NT2/D1 (cell line): ENCODE measurements around the gene KCNG2.

Experiments
- DNase-seq: peaks from one replicate; pipeline ENCODE4 v3.0.0-alpha.2; 2011; ENCODE audit warnings: low read depth, low spot score
- H3K27me3 ChIP-seq: 2 replicates; pipeline ENCODE4 v1.6.0; 2011; ENCODE audit warnings: mild to moderate bottlenecking; ENCODE audit not compliant: insufficient read length, insufficient read depth
- H3K36me3 ChIP-seq: 2 replicates; pipeline ENCODE4 v1.6.1; 2011; ENCODE audit warnings: mild to moderate bottlenecking, low read length, mixed read lengths; ENCODE audit not compliant: insufficient read depth, insufficient read length
- H3K4me1 ChIP-seq: 2 replicates; pipeline ENCODE4 v1.5.1; 2011; ENCODE audit not compliant: insufficient read depth, insufficient read length
- H3K4me3 ChIP-seq: 2 replicates; pipeline ENCODE4 v1.5.1; 2011; ENCODE audit warnings: low read depth; ENCODE audit not compliant: insufficient read length
- H3K9ac ChIP-seq: 2 replicates; pipeline ENCODE4 v1.6.0; 2011; ENCODE audit warnings: low read depth; ENCODE audit not compliant: insufficient read length
- H3K9me3 ChIP-seq: 2 replicates; pipeline ENCODE4 v1.5.1; 2011; ENCODE audit warnings: mild to moderate bottlenecking, low read length; ENCODE audit not compliant: insufficient read depth
- SUZ12 ChIP-seq: IDR thresholded peaks from 2 replicates; pipeline ENCODE4 v1.6.1; 2011; ENCODE audit not compliant: insufficient read length, insufficient read depth; ENCODE audit errors: extremely low read depth
- YY1 ChIP-seq: IDR thresholded peaks from 2 replicates; pipeline ENCODE4 v1.6.1; 2011; ENCODE audit not compliant: insufficient read length, insufficient read depth
- ZNF274 ChIP-seq: IDR thresholded peaks from 2 replicates; pipeline ENCODE4 v1.6.1; 2011; ENCODE audit warnings: mild to moderate bottlenecking, low read depth, low read length

Gene KCNG2

GRCh38 chr18:79776674-79777073, 21.1 kb upstream of the KCNG2 start:
- Histone ChIP-seq H3K9ac (no peak overlapping the region), H3K4me3 (no peak overlapping the region), H3K27me3 (peaks cover 3% of the 10 kb centered on the region), H3K36me3 (no peaks in the 10 kb centered on the region), H3K4me1 (peaks cover 7% of the 10 kb centered on the region), H3K9me3 (no peaks in the 10 kb centered on the region)
- no peak for DNase-seq
- no peak for TF ChIP-seq SUZ12
- TF ChIP-seq YY1 = no peak
- no peak for TF ChIP-seq ZNF274

- H3K27me3 ChIP-seq = peaks cover 3% of the 10 kb centered on the region
- H3K4me3 ChIP-seq = no peak overlapping the region
- DNase-seq = no peak
- H3K4me1 ChIP-seq = peaks cover 2% of the 10 kb centered on the region
- no peaks in the 10 kb centered on the region for H3K9me3 ChIP-seq
- TF ChIP-seq SUZ12 (no peak), ZNF274 (no peak), YY1 (no peak)
- H3K9ac ChIP-seq = no peak overlapping the region
- no peaks in the 10 kb centered on the region for H3K36me3 ChIP-seq
Measured at GRCh38 chr18:79778291-79778791, 19.4 kb upstream of the KCNG2 start.

- DNase-seq = no peak
- Histone ChIP-seq H3K9me3 (no peaks in the 10 kb centered on the region), H3K9ac (no peak overlapping the region), H3K4me3 (no peak overlapping the region), H3K27me3 (peaks cover 5% of the 10 kb centered on the region), H3K4me1 (peaks cover 2% of the 10 kb centered on the region), H3K36me3 (no peaks in the 10 kb centered on the region)
- TF ChIP-seq ZNF274 (no peak), YY1 (no peak), SUZ12 (no peak)
Measured at GRCh38 chr18:79779021-79779699, 18.6 kb upstream of the KCNG2 start.

GRCh38 chr18:79779700-79780190, 18.0 kb upstream of the KCNG2 start:
- peaks cover 8% of the 10 kb centered on the region for H3K27me3 ChIP-seq
- H3K9me3 ChIP-seq = no peaks in the 10 kb centered on the region
- no peak overlapping the region for H3K4me3 ChIP-seq
- H3K4me1 ChIP-seq = peaks cover 2% of the 10 kb centered on the region
- TF ChIP-seq SUZ12 (no peak), YY1 (no peak), ZNF274 (no peak)
- no peak overlapping the region for H3K9ac ChIP-seq
- no peak for DNase-seq
- H3K36me3 ChIP-seq = no peaks in the 10 kb centered on the region

- Histone ChIP-seq H3K4me3 (no peak overlapping the region), H3K36me3 (no peaks in the 10 kb centered on the region), H3K9me3 (no peaks in the 10 kb centered on the region), H3K4me1 (peaks cover 2% of the 10 kb centered on the region), H3K9ac (no peak overlapping the region), H3K27me3 (peaks cover 14% of the 10 kb centered on the region)
- DNase-seq = no peak
- no peak for TF ChIP-seq YY1
- TF ChIP-seq SUZ12 = no peak
- no peak for TF ChIP-seq ZNF274
Measured at GRCh38 chr18:79780547-79780946, 17.2 kb upstream of the KCNG2 start.

- TF ChIP-seq SUZ12 (no peak), YY1 (no peak), ZNF274 (no peak)
- no peak overlapping the region for H3K4me3 ChIP-seq
- H3K27me3 ChIP-seq = peaks cover 23% of the 10 kb centered on the region
- no peaks in the 10 kb centered on the region for H3K9me3 ChIP-seq
- H3K36me3 ChIP-seq = no peaks in the 10 kb centered on the region
- DNase-seq = no peak
- H3K9ac ChIP-seq = no peak overlapping the region
- peaks cover 2% of the 10 kb centered on the region for H3K4me1 ChIP-seq
Measured at GRCh38 chr18:79781331-79781941, 16.3 kb upstream of the KCNG2 start.

- Histone ChIP-seq H3K36me3 (no peaks in the 10 kb centered on the region), H3K27me3 (peaks cover 34% of the 10 kb centered on the region), H3K4me1 (peaks cover 5% of the 10 kb centered on the region), H3K4me3 (no peak overlapping the region), H3K9ac (no peak overlapping the region), H3K9me3 (no peaks in the 10 kb centered on the region)
- no peak for DNase-seq
- no peak for TF ChIP-seq YY1
Measured at GRCh38 chr18:79782566-79783308, 15.0 kb upstream of the KCNG2 start.
